ENCODE data around the gene RIPK4. TPM values are rescaled to one million over a fixed set of nuclear protein-coding genes. Genes with fewer than 3 reads are reported as not detected.

Gene RIPK4
- total and polyA plus RNA-seq, 4 donors = 4.7 to 22.6 (median 8.5) TPM

DNA sequence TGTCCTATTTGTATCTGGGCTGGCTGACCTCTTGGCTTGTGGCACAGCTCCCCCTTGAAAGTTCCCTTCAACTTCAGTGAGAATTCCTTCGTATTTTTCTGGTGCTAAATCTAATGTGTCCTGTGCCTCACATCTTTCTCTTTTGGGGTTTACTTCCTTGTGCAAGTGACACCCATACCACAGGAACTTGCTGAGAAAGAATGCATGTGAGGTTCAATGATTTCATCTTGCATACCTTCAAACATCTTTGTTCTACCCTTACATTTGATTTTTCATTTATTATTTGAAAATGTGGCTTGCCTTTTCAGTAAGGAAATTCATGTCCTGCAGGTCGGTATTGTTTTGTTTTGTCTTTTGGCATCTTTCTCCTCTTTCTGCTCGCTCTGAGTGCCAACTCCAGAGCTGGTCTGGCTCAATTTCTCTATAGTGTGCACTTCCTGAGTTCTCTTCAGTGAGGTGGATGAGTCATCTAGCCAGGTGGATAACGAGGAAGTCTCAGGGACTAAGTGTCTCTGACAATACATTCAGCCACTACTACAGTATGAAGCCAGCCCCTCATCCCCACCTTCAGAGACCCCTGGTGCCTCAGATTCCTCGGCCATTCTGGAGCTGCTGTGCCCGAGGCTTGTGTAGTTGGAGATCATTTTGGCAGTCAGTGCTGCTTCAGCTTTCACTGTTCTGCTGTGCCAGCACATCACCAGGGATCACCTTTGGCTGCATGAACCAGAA, 59.5 kb downstream of the RIPK4 start:
- TF ChIP-seq, protein P1, sequence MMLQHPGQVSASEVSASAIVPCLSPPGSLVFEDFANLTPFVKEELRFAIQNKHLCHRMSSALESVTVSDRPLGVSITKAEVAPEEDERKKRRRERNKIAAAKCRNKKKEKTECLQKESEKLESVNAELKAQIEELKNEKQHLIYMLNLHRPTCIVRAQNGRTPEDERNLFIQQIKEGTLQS (IDR thresholded peaks at IDR 0.05) = no peak
- TF ChIP-seq YY1 (IDR thresholded peaks at IDR 0.05) (no peak), TAF1 (conservative IDR thresholded peaks at IDR 0.05) (no peak), HNF4G (IDR thresholded peaks at IDR 0.05) (no peak), FOXA2 (IDR thresholded peaks at IDR 0.05) (no peak), RAD21 (IDR thresholded peaks at IDR 0.05) (no peak), GABPA (IDR thresholded peaks at IDR 0.05 in 1 of 2, conservative IDR thresholded peaks at IDR 0.05 in 1 of 2) (no peak), JUND (IDR thresholded peaks at IDR 0.05) (no peak), FOXA1 (IDR thresholded peaks at IDR 0.05) (no peak)
- TF ChIP-seq, protein P2, sequence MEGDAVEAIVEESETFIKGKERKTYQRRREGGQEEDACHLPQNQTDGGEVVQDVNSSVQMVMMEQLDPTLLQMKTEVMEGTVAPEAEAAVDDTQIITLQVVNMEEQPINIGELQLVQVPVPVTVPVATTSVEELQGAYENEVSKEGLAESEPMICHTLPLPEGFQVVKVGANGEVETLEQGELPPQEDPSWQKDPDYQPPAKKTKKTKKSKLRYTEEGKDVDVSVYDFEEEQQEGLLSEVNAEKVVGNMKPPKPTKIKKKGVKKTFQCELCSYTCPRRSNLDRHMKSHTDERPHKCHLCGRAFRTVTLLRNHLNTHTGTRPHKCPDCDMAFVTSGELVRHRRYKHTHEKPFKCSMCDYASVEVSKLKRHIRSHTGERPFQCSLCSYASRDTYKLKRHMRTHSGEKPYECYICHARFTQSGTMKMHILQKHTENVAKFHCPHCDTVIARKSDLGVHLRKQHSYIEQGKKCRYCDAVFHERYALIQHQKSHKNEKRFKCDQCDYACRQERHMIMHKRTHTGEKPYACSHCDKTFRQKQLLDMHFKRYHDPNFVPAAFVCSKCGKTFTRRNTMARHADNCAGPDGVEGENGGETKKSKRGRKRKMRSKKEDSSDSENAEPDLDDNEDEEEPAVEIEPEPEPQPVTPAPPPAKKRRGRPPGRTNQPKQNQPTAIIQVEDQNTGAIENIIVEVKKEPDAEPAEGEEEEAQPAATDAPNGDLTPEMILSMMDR (IDR thresholded peaks at IDR 0.05; ENCODE audit: low read depth, low read length, missing input control) = no peak
- TF ChIP-seq, protein P3, sequence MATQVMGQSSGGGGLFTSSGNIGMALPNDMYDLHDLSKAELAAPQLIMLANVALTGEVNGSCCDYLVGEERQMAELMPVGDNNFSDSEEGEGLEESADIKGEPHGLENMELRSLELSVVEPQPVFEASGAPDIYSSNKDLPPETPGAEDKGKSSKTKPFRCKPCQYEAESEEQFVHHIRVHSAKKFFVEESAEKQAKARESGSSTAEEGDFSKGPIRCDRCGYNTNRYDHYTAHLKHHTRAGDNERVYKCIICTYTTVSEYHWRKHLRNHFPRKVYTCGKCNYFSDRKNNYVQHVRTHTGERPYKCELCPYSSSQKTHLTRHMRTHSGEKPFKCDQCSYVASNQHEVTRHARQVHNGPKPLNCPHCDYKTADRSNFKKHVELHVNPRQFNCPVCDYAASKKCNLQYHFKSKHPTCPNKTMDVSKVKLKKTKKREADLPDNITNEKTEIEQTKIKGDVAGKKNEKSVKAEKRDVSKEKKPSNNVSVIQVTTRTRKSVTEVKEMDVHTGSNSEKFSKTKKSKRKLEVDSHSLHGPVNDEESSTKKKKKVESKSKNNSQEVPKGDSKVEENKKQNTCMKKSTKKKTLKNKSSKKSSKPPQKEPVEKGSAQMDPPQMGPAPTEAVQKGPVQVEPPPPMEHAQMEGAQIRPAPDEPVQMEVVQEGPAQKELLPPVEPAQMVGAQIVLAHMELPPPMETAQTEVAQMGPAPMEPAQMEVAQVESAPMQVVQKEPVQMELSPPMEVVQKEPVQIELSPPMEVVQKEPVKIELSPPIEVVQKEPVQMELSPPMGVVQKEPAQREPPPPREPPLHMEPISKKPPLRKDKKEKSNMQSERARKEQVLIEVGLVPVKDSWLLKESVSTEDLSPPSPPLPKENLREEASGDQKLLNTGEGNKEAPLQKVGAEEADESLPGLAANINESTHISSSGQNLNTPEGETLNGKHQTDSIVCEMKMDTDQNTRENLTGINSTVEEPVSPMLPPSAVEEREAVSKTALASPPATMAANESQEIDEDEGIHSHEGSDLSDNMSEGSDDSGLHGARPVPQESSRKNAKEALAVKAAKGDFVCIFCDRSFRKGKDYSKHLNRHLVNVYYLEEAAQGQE (IDR thresholded peaks at IDR 0.05) = no peak
- Histone ChIP-seq H3K4me3 (ENCODE audit: low read depth in 1 of 3, low read length in 3 of 3) (no peak overlapping the region), H3K27me3 (ENCODE audit: control insufficient read depth in 4 of 4, insufficient read depth in 4 of 4, low read length in 3 of 4) (no peaks in the 10 kb centered on the region), H3K4me1 (ENCODE audit: control insufficient read depth in 4 of 4, insufficient read depth in 4 of 4, low read length in 3 of 4) (no peaks in the 10 kb centered on the region), H3K9ac (ENCODE audit: low read depth in 1 of 2, low read length in 2 of 2) (no peak overlapping the region), H3K9me3 (ENCODE audit: control insufficient read depth in 4 of 4, low read length in 3 of 4) (no peaks in the 10 kb centered on the region), H3K36me3 (ENCODE audit: control insufficient read depth in 4 of 4, insufficient read depth in 3 of 4, low read depth in 1 of 4, low read length in 3 of 4) (no peaks in the 10 kb centered on the region), H3K27ac (ENCODE audit: low read depth in 1 of 2, low read length in 2 of 2) (no peak overlapping the region)
- DNase-seq (ENCODE audit: low spot score) = no peak
- WGBS = 57% methylated on average over 6 of the region's 6 CpGs

DNA sequence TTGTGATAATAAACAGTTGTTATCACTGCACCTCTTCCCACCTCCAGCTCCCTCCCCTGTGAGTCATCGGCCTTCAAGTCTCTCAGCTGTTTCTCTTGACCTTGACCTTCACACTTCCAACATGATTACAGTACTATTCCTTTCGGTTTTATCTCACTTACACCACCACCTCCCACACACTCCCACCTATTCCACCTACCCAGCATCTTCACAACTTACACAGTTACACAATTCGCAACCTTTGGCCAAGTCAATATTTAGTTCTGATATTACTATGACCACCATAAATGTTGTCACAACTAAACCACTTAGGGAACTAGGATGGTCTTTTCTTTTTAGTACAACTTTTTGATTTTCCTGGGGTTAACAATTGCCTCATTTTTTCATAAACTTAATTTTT, 60.2 kb downstream of the RIPK4 start:
- no peaks in the 10 kb centered on the region for H3K9me3 ChIP-seq (ENCODE audit: control insufficient read depth in 4 of 4, low read length in 3 of 4)
- DNase-seq (ENCODE audit: low spot score) = no peak
- no peak overlapping the region for H3K27ac ChIP-seq (ENCODE audit: low read depth in 1 of 2, low read length in 2 of 2)
- 34% methylated on average over 3 of the region's 3 CpGs for WGBS
- no peak for TF ChIP-seq YY1 (IDR thresholded peaks at IDR 0.05)
- peak; percentile 30 to 33 for TF ChIP-seq HNF4A (conservative IDR thresholded peaks at IDR 0.05)
- TF ChIP-seq JUND (IDR thresholded peaks at IDR 0.05) = peak in 1 of 2 donors; percentile 10
- no peak for TF ChIP-seq RAD21 (IDR thresholded peaks at IDR 0.05)
- TF ChIP-seq, protein P4, sequence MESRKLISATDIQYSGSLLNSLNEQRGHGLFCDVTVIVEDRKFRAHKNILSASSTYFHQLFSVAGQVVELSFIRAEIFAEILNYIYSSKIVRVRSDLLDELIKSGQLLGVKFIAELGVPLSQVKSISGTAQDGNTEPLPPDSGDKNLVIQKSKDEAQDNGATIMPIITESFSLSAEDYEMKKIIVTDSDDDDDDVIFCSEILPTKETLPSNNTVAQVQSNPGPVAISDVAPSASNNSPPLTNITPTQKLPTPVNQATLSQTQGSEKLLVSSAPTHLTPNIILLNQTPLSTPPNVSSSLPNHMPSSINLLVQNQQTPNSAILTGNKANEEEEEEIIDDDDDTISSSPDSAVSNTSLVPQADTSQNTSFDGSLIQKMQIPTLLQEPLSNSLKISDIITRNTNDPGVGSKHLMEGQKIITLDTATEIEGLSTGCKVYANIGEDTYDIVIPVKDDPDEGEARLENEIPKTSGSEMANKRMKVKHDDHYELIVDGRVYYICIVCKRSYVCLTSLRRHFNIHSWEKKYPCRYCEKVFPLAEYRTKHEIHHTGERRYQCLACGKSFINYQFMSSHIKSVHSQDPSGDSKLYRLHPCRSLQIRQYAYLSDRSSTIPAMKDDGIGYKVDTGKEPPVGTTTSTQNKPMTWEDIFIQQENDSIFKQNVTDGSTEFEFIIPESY (IDR thresholded peaks at IDR 0.05) = no peak
- no peak for TF ChIP-seq RXRA (IDR thresholded peaks at IDR 0.05)
- no peak overlapping the region for H3K4me3 ChIP-seq (ENCODE audit: low read depth in 1 of 3, low read length in 3 of 3)
- no peaks in the 10 kb centered on the region for H3K27me3 ChIP-seq (ENCODE audit: control insufficient read depth in 4 of 4, insufficient read depth in 4 of 4, low read length in 3 of 4)
- H3K9ac ChIP-seq (ENCODE audit: low read depth in 1 of 2, low read length in 2 of 2) = no peak overlapping the region
- no peaks in the 10 kb centered on the region for H3K36me3 ChIP-seq (ENCODE audit: control insufficient read depth in 4 of 4, insufficient read depth in 3 of 4, low read depth in 1 of 4, low read length in 3 of 4)
- no peaks in the 10 kb centered on the region for H3K4me1 ChIP-seq (ENCODE audit: control insufficient read depth in 4 of 4, insufficient read depth in 4 of 4, low read length in 3 of 4)
